Activated CD8-positive, alpha-beta T cell treated with anti-CD3 and anti-CD28 coated beads for 36 hours (primary cell): ENCODE results near the gene CYP27A1. TPM values are rescaled to one million over a fixed set of nuclear protein-coding genes. Genes with fewer than 3 reads are reported as not detected.
"Not testable (repeated sequence)": the region's sequence is repeated elsewhere in the genome, so short reads cannot be mapped to it uniquely, and the experiment has no call there.

ENCODE experiments used
- ATAC-seq: fragments of 200-7000 bp; cut with Tn5 transposase; one replicate; pipeline ENCODE4 v1.10.0; 2021; ENCODE audit warnings: mild to moderate bottlenecking, moderate library complexity
- CTCF ChIA-PET: fragments of 350-600 bp; sonication (Branson Sonifier 250); formaldehyde crosslinking; loops from one replicate; lab custom pipeline; 2021; ENCODE audit warnings: antibody characterized with exemption; lab: Charles Lee
- POLR2A ChIA-PET: fragments of 350-600 bp; sonication (Branson Sonifier 250); formaldehyde crosslinking; loops from one replicate; lab custom pipeline; 2021; ENCODE audit warnings: antibody characterized with exemption; lab: Charles Lee
- DNase-seq: peaks from one replicate; pipeline ENCODE4 v3.0.0-alpha.2; 2020
- H3K27ac Mint-ChIP-seq: one replicate; pipeline ENCODE4 v1.8.0; 2021; ENCODE audit warnings: mild to moderate bottlenecking, mixed read lengths
- H3K27me3 Mint-ChIP-seq: one replicate; pipeline ENCODE4 v1.8.0; 2021; ENCODE audit warnings: mixed read lengths
- H3K36me3 Mint-ChIP-seq: one replicate; pipeline ENCODE4 v1.8.0; 2021; ENCODE audit warnings: low read depth, mixed read lengths
- H3K4me1 Mint-ChIP-seq: one replicate; pipeline ENCODE4 v1.8.0; 2021; ENCODE audit warnings: low read depth, mixed read lengths
- H3K4me3 Mint-ChIP-seq: one replicate; pipeline ENCODE4 v1.8.0; 2021; ENCODE audit warnings: mild to moderate bottlenecking, moderate library complexity, mixed read lengths
- H3K9me3 Mint-ChIP-seq: one replicate; pipeline ENCODE4 v1.8.0; 2021; ENCODE audit warnings: mixed read lengths
- intact Hi-C: fragments of 100-400 bp; cut with micrococcal nuclease; formaldehyde crosslinking; loops from one replicate; pipeline ENCODE4 v1.10.0; 2022
- total RNA-seq, 2 experiments: library from RNA; stranded (reverse); gene quantifications; one replicate each; pipeline ENCODE4 v1.2.3, GENCODE V29; 2021
- TF ChIP-seq, protein P1 (sequence below): fragments of 200-600 bp; IDR thresholded peaks from one replicate; pipeline ENCODE4 v1.8.0; 2022; ENCODE audit warnings: antibody characterized with exemption, mild to moderate bottlenecking

CYP27A1 gene
- total RNA-seq, 2 experiments from 2014 or later = 0.14 to 0.18 TPM

DNA sequence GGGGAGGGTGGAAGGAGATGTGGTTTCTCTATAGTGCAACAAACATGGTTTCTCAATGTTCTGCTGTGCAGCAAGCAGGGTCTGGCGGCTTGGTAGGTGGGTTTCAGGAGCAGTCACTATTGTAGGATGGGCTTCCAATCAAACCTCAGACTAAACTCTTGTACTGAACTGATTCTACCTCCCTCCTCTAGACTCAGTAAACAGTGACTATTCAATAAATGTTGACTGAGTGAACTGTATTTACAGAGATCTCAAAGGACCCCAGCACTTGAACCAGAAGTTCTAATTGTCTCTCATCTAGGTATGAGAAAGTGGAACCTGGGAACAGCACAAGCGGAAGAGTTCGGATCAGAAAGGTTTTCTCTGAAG lies 26.8 kb upstream of the CYP27A1 start:
- no peak for DNase-seq
- peaks cover 2% of the 10 kb centered on the region for H3K4me1 Mint-ChIP-seq
- H3K27me3 Mint-ChIP-seq = no peaks in the 10 kb centered on the region
- H3K4me3 Mint-ChIP-seq = no peak overlapping the region
- no peaks in the 10 kb centered on the region for H3K9me3 Mint-ChIP-seq
- ChIA-PET CTCF (no interaction called here), POLR2A (no interaction called here)
- intact Hi-C loops = no loop called here
- no peak overlapping the region for H3K27ac Mint-ChIP-seq
- TF ChIP-seq, protein P1, sequence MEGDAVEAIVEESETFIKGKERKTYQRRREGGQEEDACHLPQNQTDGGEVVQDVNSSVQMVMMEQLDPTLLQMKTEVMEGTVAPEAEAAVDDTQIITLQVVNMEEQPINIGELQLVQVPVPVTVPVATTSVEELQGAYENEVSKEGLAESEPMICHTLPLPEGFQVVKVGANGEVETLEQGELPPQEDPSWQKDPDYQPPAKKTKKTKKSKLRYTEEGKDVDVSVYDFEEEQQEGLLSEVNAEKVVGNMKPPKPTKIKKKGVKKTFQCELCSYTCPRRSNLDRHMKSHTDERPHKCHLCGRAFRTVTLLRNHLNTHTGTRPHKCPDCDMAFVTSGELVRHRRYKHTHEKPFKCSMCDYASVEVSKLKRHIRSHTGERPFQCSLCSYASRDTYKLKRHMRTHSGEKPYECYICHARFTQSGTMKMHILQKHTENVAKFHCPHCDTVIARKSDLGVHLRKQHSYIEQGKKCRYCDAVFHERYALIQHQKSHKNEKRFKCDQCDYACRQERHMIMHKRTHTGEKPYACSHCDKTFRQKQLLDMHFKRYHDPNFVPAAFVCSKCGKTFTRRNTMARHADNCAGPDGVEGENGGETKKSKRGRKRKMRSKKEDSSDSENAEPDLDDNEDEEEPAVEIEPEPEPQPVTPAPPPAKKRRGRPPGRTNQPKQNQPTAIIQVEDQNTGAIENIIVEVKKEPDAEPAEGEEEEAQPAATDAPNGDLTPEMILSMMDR = no peak
- peaks cover 37% of the 10 kb centered on the region for H3K36me3 Mint-ChIP-seq
- no peak for ATAC-seq

DNA sequence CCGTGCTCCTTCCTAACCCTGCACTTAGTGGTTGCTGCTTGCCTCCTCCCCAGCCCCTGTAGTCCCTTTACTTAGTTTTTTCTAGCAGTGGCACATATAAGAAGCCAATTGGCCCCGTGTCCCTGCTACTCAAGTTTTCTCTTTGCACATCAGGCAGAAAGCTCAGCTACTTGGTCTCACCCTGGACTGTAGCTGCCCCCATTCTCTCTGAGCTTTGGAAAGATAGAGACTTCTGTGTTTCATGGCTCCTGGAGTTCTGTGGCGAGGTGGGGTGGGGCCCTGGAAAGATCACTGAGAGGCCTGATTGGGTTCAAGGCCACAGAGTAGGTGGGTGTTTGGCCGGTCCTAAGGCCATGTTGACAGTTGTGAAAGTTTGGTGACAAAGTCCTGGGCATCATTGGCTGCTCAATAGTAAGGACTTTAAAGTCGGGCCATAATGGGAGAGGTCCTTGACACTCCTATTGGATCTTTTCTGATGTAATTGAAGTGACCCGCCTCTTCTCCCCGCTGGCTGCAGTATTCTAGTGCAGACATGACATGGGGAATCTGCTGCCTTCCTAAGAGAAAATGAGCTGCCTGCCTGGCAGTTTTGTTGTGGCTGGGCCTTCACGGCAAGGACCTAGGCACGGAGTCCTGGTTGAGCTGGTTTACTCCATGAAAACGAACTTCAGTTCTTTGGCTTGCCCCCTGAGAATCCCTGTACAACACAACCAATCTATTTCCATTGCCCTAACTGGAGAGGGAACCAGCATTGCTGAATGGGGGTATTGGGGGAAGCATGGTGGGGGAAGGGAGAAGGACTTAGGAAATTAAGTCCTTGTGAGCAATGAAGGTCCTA lies 26.2 kb upstream of the CYP27A1 start:
- no peak for ATAC-seq
- ChIA-PET CTCF (interaction anchor here (1.0 kb wide), 1 partner anchor 92 kb away, joined by 3 read pairs; no protein-coding TSS in a partner anchor), POLR2A (no interaction called here)

DNA sequence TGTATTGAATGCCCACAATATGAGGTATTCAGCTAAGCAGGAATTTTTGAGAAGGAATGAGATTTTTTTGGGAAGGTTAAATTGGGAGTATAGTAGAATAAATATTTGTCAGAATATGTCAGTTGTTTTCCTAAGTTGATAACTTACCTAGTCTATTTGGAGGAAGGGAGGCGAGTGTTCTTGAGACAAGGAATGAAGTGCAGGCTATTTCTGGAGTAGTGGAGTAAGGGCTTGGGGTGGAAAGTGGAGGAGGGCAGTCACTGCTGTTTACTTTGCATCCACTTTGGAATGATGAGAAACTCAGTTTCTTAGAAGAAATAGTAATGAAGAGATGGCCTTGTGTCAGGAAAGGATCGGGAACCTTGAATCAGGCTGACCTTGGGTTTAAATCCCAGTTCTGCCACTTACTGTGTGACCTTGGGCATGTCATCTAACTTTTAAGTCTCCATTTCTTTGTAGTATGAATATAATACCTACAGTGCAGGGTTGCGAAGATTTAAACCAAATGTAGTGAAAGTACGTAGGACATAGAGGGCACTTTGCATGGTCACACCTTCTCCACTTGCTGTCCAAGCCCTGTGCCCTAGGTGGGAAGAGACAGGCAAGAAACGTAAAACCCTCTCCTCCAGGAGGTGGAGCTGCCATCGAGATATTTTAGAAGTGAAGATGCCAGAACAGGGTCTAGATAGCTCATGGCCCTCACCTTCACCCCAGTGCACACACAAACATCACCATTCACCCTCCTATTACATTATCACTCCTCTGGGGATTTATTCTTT lies 25.2 kb upstream of the CYP27A1 start:
- no peak for DNase-seq
- H3K4me1 Mint-ChIP-seq = peaks cover 2% of the 10 kb centered on the region
- peaks cover 26% of the 10 kb centered on the region for H3K36me3 Mint-ChIP-seq
- no peaks in the 10 kb centered on the region for H3K27me3 Mint-ChIP-seq
- H3K9me3 Mint-ChIP-seq = no peaks in the 10 kb centered on the region
- H3K4me3 Mint-ChIP-seq = no peak overlapping the region
- ChIA-PET POLR2A (no interaction called here), CTCF (interaction anchor here (1.0 to 3.4 kb wide), 3 partner anchors 91 to 95 kb away, joined by 3 to 14 read pairs (median 5); no protein-coding TSS in a partner anchor)
- intact Hi-C loops = no loop called here
- TF ChIP-seq, protein P1 = no peak
- ATAC-seq = no peak
- H3K27ac Mint-ChIP-seq = no peak overlapping the region

More for the DNA sequence above, 26.2 kb upstream of the CYP27A1 start:
- TF ChIP-seq, protein P1 = no peak
- Mint-ChIP-seq H3K27me3 (no peaks in the 10 kb centered on the region), H3K27ac (no peak overlapping the region), H3K9me3 (no peaks in the 10 kb centered on the region), H3K4me1 (peaks cover 2% of the 10 kb centered on the region), H3K4me3 (no peak overlapping the region), H3K36me3 (peaks cover 31% of the 10 kb centered on the region)
- DNase-seq = no peak
- intact Hi-C loops = no loop called here

DNA sequence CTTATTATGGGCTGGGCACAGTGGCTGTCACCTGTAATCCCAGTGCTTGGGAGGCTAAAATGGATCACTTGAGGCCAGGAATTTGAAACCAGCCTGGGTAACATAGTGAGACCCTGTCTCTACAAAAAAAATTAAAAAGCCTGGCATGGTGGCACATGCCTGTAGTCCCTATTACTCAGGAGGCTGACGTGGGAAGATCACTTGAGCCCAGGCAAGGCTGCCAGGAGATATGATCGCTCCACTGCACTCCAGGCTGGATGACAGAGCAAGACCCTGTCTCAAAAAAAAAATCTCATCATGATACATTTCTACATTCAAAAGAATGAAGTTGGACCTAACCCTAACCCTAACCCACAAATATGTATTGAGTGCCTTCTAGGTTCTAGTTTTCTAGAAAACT lies 20.2 kb upstream of the CYP27A1 start:
- ATAC-seq (no peak), DNase-seq (no peak)
- TF ChIP-seq, protein P1 = no peak
- Mint-ChIP-seq H3K9me3 (no peaks in the 10 kb centered on the region), H3K36me3 (no peaks in the 10 kb centered on the region), H3K27ac (no peak overlapping the region), H3K4me1 (peaks cover 2% of the 10 kb centered on the region), H3K27me3 (no peaks in the 10 kb centered on the region), H3K4me3 (no peak overlapping the region)
- CTCF ChIA-PET = interaction anchor here (1.3 kb wide), 1 partner anchor 35 kb away, joined by 3 read pairs; no protein-coding TSS in a partner anchor
- POLR2A ChIA-PET = no interaction called here
- intact Hi-C loops = no loop called here

DNA sequence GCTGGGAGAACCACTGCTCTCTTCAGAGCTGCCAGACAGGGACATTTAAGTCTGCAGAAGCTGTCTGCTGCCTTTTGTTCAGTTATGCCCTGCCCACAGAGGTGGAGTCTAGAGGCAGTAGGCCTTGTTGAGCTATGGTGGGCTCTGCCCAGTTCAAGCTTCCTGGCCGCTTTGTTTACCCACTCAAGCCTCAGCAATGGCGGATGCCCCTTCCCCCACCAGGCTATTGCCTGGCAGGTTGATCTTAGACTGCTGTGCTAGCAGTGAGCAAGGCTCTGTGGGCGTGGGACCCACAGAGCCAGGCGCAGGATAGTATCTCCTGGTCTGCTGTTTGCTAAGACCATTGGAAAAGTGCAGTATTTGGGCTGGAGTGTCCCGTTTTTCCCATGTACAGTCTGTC lies 9.2 kb upstream of the CYP27A1 start:
- intact Hi-C loops, POLR2A ChIA-PET, CTCF ChIA-PET, H3K27me3 Mint-ChIP-seq, H3K4me1 Mint-ChIP-seq, H3K27ac Mint-ChIP-seq, ATAC-seq, DNase-seq, H3K4me3 Mint-ChIP-seq: not testable (repeated sequence)
- Mint-ChIP-seq H3K36me3 (peaks cover 22% of the 10 kb centered on the region), H3K9me3 (peaks cover 12% of the 10 kb centered on the region)
